PC-3 (cell line): ENCODE measurements around the gene FAM171A1. TPM values are rescaled to one million over a fixed set of nuclear protein-coding genes. Genes with fewer than 3 reads are reported as not detected.

ENCODE experiments used
- ATAC-seq: fragments of 200-7000 bp; cut with Tn5 transposase; 2 replicates; pipeline ENCODE4 v1.9.1; 2020; ENCODE audit warnings: mild to moderate bottlenecking, moderate library complexity
- BruUV-seq: library from RNA; stranded (reverse); fragments of 400-500 nt; replicated peaks from 2 replicates; lab custom pipeline; 2021; lab: Mats Ljungman, UMichigan
- CTCF ChIA-PET: fragments of 300-600 bp; sonication (Branson Sonifier 250); formaldehyde crosslinking; loops from one replicate; lab custom pipeline; 2022; ENCODE audit warnings: antibody characterized with exemption; lab: Charles Lee
- POLR2A ChIA-PET: fragments of 300-600 bp; sonication (Branson Sonifier 250); formaldehyde crosslinking; loops from one replicate; lab custom pipeline; 2022; ENCODE audit warnings: antibody characterized with exemption; ENCODE audit not compliant: unreplicated experiment; lab: Charles Lee
- DNase-seq: peaks from one replicate; pipeline ENCODE4 v3.0.0-alpha.2; 2015
- H2AFZ ChIP-seq: fragments of 300-600 bp; sonication (generic); 2 replicates; pipeline ENCODE4 v1.6.0; 2016; ENCODE audit warnings: antibody characterized with exemption, low read length
- H3F3A ChIP-seq: fragments of 300-600 bp; sonication (generic); one replicate; pipeline ENCODE4 v1.6.0; 2017; ENCODE audit warnings: antibody characterized with exemption, low read length, control low read depth, mild to moderate bottlenecking; ENCODE audit not compliant: unreplicated experiment
- H3K27ac ChIP-seq: fragments of 300-600 bp; sonication (generic); 2 replicates; pipeline ENCODE4 v1.5.1; 2016; ENCODE audit warnings: mild to moderate bottlenecking, low read length
- H3K27me3 ChIP-seq: fragments of 300-600 bp; sonication (generic); 2 replicates; pipeline ENCODE4 v1.6.1; 2016; ENCODE audit warnings: low read length, mixed read lengths
- H3K36me3 ChIP-seq: fragments of 300-600 bp; sonication (generic); 2 replicates; pipeline ENCODE4 v1.6.1; 2016; ENCODE audit warnings: low read depth, mixed run types, low read length, mixed read lengths
- H3K4me1 ChIP-seq: fragments of 300-600 bp; sonication (generic); 2 replicates; pipeline ENCODE4 v1.5.1; 2016; ENCODE audit warnings: low read length; ENCODE audit not compliant: insufficient read depth
- H3K4me2 ChIP-seq: fragments of 300-600 bp; sonication (generic); 2 replicates; pipeline ENCODE4 v1.6.0; 2016; ENCODE audit warnings: low read length
- H3K4me3 ChIP-seq: fragments of 300-600 bp; sonication (generic); 2 replicates; pipeline ENCODE4 v1.5.1; 2016; ENCODE audit warnings: mild to moderate bottlenecking, low read length, mixed read lengths
- H3K79me2 ChIP-seq: fragments of 300-600 bp; sonication (generic); 2 replicates; pipeline ENCODE4 v1.6.1; 2017; ENCODE audit warnings: low read length, mixed read lengths
- H3K9ac ChIP-seq: fragments of 300-600 bp; sonication (generic); 2 replicates; pipeline ENCODE4 v1.6.0; 2016; ENCODE audit warnings: mild to moderate bottlenecking, low read length
- H3K9me2 ChIP-seq: fragments of 300-600 bp; sonication (generic); replicated peaks from 2 replicates; pipeline ENCODE4 v1.6.1; 2016; ENCODE audit warnings: mixed run types, low read length, mixed read lengths
- H3K9me3 ChIP-seq: fragments of 300-600 bp; sonication (generic); 2 replicates; pipeline ENCODE4 v1.6.1; 2016; ENCODE audit warnings: low read length, mixed read lengths
- H4K20me1 ChIP-seq: fragments of 300-600 bp; sonication (generic); 2 replicates; pipeline ENCODE4 v1.6.1; 2016; ENCODE audit warnings: low read length, mixed read lengths
- EZH2 ChIP-seq: fragments of 300-600 bp; sonication (generic); IDR thresholded peaks from one replicate; pipeline ENCODE4 v1.6.1; 2017; ENCODE audit warnings: antibody characterized with exemption, mild to moderate bottlenecking, low read length; ENCODE audit not compliant: unreplicated experiment
- EZH2phosphoT487 ChIP-seq: fragments of 300-600 bp; sonication (generic); IDR thresholded peaks from 2 replicates; pipeline ENCODE4 v1.6.1; 2018; ENCODE audit warnings: mild to moderate bottlenecking, antibody characterized with exemption, low read length, borderline replicate concordance
- intact Hi-C: fragments of 100-400 bp; cut with micrococcal nuclease; formaldehyde crosslinking; loops from 2 replicates; pipeline ENCODE4 v1.9.0; 2023
- total RNA-seq: library from RNA; depleted of rRNA; stranded (reverse); fragments of >200 nt; gene quantifications from 2 replicates; pipeline ENCODE4 v1.2.3, GENCODE V29; 2014
- TF ChIP-seq, protein P1 (sequence below): fragments of 300-600 bp; sonication (generic); conservative IDR thresholded peaks from 2 replicates; pipeline ENCODE4 v1.5.1; 2017; ENCODE audit warnings: antibody characterized with exemption, low read depth, mild to moderate bottlenecking, low read length

Gene FAM171A1
- total RNA-seq, 1 experiment from 2014 or later: 10.4 TPM

DNA sequence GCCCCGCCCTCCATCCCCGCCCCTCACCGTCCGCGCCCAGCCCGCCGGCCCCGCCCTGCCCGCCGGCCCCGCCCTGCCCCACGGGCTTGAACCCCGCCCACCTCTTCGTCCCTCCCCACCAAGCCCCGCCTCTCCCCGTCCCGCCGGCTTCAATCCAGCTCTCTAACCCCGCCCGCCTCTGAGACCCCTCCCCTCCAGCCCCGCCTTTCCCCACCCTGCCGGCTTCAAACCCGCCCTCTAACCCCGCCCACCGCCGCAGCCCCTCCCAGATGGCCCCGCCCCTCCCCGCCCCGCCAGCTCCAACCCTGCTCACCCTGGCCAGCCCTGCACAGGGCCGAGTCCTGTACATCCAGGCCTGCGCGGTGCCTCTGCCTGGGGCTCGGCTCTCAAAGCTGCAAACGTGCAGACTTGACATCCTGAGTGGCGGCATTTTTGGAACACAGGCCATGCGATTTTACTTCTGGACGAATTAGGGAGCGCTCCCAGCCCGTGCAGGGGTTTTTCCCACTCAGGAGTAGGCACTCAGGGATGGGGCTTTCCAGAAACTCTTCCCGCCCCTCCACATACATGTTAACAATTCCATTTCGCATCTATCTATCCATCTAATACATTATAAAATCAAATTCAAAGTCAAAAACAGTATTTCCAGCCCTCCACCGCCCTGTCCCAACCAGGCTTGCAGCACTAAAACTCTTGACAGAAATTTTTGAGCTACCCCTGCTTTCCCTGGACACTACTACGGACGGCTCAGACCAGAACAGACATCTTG, 202.1 kb downstream of the FAM171A1 start:
- peak overlapping the region; percentile 64; the same call in 1 of the 2 replicates for H3K4me2 ChIP-seq
- H3K79me2 ChIP-seq: peaks cover 36% of the 10 kb centered on the region
- H2AFZ ChIP-seq: peak overlapping the region; percentile 53; the same call in 1 of the 2 replicates
- peaks cover 4% of the 10 kb centered on the region; the same call in 1 of the 2 replicates for H4K20me1 ChIP-seq
- POLR2A ChIA-PET: interaction anchor here (0.6 kb wide), 1 partner anchor 22 kb away, joined by 11 read pairs; no protein-coding TSS in a partner anchor
- no peak overlapping the region for H3K9ac ChIP-seq
- TF ChIP-seq, protein P1, sequence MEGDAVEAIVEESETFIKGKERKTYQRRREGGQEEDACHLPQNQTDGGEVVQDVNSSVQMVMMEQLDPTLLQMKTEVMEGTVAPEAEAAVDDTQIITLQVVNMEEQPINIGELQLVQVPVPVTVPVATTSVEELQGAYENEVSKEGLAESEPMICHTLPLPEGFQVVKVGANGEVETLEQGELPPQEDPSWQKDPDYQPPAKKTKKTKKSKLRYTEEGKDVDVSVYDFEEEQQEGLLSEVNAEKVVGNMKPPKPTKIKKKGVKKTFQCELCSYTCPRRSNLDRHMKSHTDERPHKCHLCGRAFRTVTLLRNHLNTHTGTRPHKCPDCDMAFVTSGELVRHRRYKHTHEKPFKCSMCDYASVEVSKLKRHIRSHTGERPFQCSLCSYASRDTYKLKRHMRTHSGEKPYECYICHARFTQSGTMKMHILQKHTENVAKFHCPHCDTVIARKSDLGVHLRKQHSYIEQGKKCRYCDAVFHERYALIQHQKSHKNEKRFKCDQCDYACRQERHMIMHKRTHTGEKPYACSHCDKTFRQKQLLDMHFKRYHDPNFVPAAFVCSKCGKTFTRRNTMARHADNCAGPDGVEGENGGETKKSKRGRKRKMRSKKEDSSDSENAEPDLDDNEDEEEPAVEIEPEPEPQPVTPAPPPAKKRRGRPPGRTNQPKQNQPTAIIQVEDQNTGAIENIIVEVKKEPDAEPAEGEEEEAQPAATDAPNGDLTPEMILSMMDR: no peak
- TF ChIP-seq EZH2phosphoT487: no peak
- no peak for TF ChIP-seq EZH2
- CTCF ChIA-PET: interaction anchor here (0.6 kb wide), 3 partner anchors 55 to 972 kb away, joined by 3 to 6 read pairs (median 6); no protein-coding TSS in a partner anchor
- H3K9me2 ChIP-seq: no peaks in the 10 kb centered on the region
- H3K4me1 ChIP-seq: peaks cover 13% of the 10 kb centered on the region; the same call in 1 of the 2 replicates
- H3K9me3 ChIP-seq: no peaks in the 10 kb centered on the region
- no peak overlapping the region for H3K27ac ChIP-seq
- ATAC-seq: peak; percentile 68
- no peaks in the 10 kb centered on the region for H3F3A ChIP-seq
- no TSS peak for BruUV-seq
- DNase-seq: peak; percentile 73
- no peaks in the 10 kb centered on the region for H3K27me3 ChIP-seq
- no peak overlapping the region for H3K4me3 ChIP-seq
- intact Hi-C loops: loop anchor here (5.0 kb wide), 2 partner anchors 33 to 47 kb away; no protein-coding TSS in a partner anchor
- H3K36me3 ChIP-seq: no peaks in the 10 kb centered on the region

DNA sequence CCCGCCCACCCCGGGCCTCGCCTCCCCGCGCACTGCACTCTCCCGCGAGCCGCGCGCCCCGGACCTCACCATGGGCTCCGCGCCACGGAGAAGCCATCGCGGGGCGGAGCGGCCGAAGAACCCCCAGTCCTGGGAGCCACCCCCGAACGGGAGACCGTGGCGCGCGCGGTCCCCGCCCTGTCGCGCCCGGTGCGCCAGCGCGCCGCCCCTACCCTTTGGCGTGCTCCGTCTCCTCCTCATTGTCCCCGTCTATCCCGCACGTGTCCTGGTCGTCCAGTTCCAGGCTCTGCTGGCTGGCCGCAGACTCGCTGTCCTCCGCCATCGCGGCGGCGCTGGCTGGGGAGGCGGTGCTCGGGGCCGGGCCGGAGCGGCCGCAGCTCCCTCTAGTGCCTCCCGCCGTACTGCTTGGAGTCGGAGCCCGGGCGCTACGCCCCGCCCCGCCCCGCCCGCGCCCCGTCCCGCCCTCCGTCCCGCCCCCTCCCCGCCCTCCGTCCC, 202.8 kb downstream of the FAM171A1 start, which contains the start of gene NMT2:
TSS of gene NMT2 (minus strand) at position 403 of the 495 bp plus-strand sequence. CDS start at position 322, 81 bp downstream.
- Histone ChIP-seq H3K36me3 (no peaks in the 10 kb centered on the region), H3F3A (no peaks in the 10 kb centered on the region), H3K9ac (peak within 1 kb of the TSS; percentile 65), H2AFZ (peak within 1 kb of the TSS; percentile 59; the same call in 1 of the 2 replicates), H3K4me3 (peak within 1 kb of the TSS; percentile 73), H3K27me3 (no peaks in the 10 kb centered on the region), H3K4me1 (peaks cover 13% of the 10 kb centered on the region; the same call in 1 of the 2 replicates), H3K27ac (no peak within 1 kb of the TSS), H3K9me3 (no peaks in the 10 kb centered on the region), H3K4me2 (peak within 1 kb of the TSS; percentile 87), H4K20me1 (peaks cover 4% of the 10 kb centered on the region; the same call in 1 of the 2 replicates), H3K79me2 (peaks cover 40% of the 10 kb centered on the region), H3K9me2 (no peaks in the 10 kb centered on the region)
- intact Hi-C loops: loop anchor here (5.0 kb wide), 2 partner anchors 34 to 46 kb away; no protein-coding TSS in a partner anchor
- BruUV-seq: no TSS peak
- peak; percentile 88 for ATAC-seq
- POLR2A ChIA-PET: no interaction called here
- DNase-seq: peak; percentile 65
- TF ChIP-seq, protein P1: no peak
- TF ChIP-seq EZH2 (no peak), EZH2phosphoT487 (no peak)
- CTCF ChIA-PET: no interaction called here
